ENCODE results near the gene TENT5A.
"Not testable (repeated sequence)": the region's sequence is repeated elsewhere in the genome, so short reads cannot be mapped to it uniquely, and the experiment has no call there.

Gene TENT5A

GRCh38 chr6:81783893-81784292, 31.4 kb upstream of the TENT5A start:
- H3K4me1 ChIP-seq: no peaks in the 10 kb centered on the region
- H3K4me2 ChIP-seq (ENCODE audit: low read length): no peak overlapping the region
- no peak overlapping the region for H3K27ac ChIP-seq
- H3K4me3 ChIP-seq (ENCODE audit: low read depth, low read length): no peak overlapping the region
- no peaks in the 10 kb centered on the region for H3K9me3 ChIP-seq (ENCODE audit: control insufficient read depth, low read length)
- no peak overlapping the region for H2AFZ ChIP-seq
- no peak overlapping the region for H3K9ac ChIP-seq
- no peaks in the 10 kb centered on the region for H3K27me3 ChIP-seq (ENCODE audit: control insufficient read depth, insufficient read depth, low read length)
- H3K36me3 ChIP-seq (ENCODE audit: control insufficient read depth, insufficient read depth, low read length): no peaks in the 10 kb centered on the region
- no peak for TF ChIP-seq CTCF (IDR thresholded peaks at IDR 0.05)
- no peaks in the 10 kb centered on the region for H3K79me2 ChIP-seq

DNA sequence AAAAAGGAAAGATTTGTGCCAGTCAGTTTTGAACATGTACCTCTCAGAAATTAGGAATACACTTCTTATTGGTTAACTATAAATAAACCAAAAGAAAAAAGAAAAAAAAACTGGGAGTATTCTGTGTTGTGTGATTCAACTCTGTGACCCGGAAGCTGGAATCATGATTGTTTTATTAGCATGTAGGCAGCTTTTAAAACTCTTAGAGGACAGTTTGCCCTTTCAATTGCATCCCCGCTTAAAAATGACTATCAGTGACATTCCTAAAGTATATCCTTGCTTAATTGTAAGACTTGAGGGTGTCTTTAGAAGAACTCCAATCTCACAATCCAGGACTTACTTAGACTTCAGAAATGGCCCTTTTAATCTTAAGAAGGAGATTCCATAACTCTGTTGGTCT, 29.1 kb upstream of the TENT5A start:
- H3K27ac ChIP-seq: no peak overlapping the region
- H3K79me2 ChIP-seq: no peaks in the 10 kb centered on the region
- H3K4me1 ChIP-seq: no peaks in the 10 kb centered on the region
- H3K27me3 ChIP-seq (ENCODE audit: control insufficient read depth, insufficient read depth, low read length): no peaks in the 10 kb centered on the region
- H3K9ac ChIP-seq: no peak overlapping the region
- H2AFZ ChIP-seq: no peak overlapping the region
- H3K4me2 ChIP-seq (ENCODE audit: low read length): no peak overlapping the region
- no peak for TF ChIP-seq CTCF (IDR thresholded peaks at IDR 0.05)
- H3K36me3 ChIP-seq (ENCODE audit: control insufficient read depth, insufficient read depth, low read length): no peaks in the 10 kb centered on the region
- H3K9me3 ChIP-seq (ENCODE audit: control insufficient read depth, low read length): no peaks in the 10 kb centered on the region
- no peak overlapping the region for H3K4me3 ChIP-seq (ENCODE audit: low read depth, low read length)

- H2AFZ ChIP-seq: no peak overlapping the region
- no peaks in the 10 kb centered on the region for H3K79me2 ChIP-seq
- H3K9ac ChIP-seq: no peak overlapping the region
- TF ChIP-seq CTCF (IDR thresholded peaks at IDR 0.05): no peak
- H3K9me3 ChIP-seq (ENCODE audit: control insufficient read depth, low read length): no peaks in the 10 kb centered on the region
- H3K4me3 ChIP-seq (ENCODE audit: low read depth, low read length): no peak overlapping the region
- H3K4me2 ChIP-seq (ENCODE audit: low read length): no peak overlapping the region
- H3K27me3 ChIP-seq (ENCODE audit: control insufficient read depth, insufficient read depth, low read length): no peaks in the 10 kb centered on the region
- H3K27ac ChIP-seq: no peak overlapping the region
- no peaks in the 10 kb centered on the region for H3K36me3 ChIP-seq (ENCODE audit: control insufficient read depth, insufficient read depth, low read length)
- no peaks in the 10 kb centered on the region for H3K4me1 ChIP-seq
Observed at GRCh38 chr6:81777586-81778268, 25.2 kb upstream of the TENT5A start.

DNA sequence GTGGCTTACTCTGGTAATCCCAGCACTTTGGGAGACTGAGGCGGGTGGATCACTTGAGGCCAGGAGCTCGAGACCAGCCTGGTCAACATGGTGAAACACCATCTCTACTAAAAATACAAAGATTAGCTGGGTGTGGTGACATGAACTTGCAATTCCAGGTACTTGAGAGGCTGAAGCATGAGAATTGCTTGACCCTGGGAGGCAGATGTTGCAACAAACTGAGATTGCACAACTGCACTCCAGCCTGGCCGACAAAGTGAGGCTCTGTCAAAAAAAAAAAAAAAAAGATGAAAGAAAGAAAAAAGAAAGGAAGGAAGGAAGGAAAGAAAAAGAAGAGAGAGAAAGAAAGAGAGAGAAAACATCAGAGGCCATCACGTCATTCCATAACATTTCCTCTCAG, 23.7 kb upstream of the TENT5A start:
- not testable (repeated sequence) for H3K4me3 ChIP-seq (ENCODE audit: low read depth, low read length); H3K9me3 ChIP-seq (ENCODE audit: control insufficient read depth, low read length); H3K9ac ChIP-seq; H3K4me1 ChIP-seq; H3K79me2 ChIP-seq; H2AFZ ChIP-seq; H3K36me3 ChIP-seq (ENCODE audit: control insufficient read depth, insufficient read depth, low read length); H3K4me2 ChIP-seq (ENCODE audit: low read length); H3K27me3 ChIP-seq (ENCODE audit: control insufficient read depth, insufficient read depth, low read length); H3K27ac ChIP-seq

- no peak overlapping the region for H3K4me3 ChIP-seq (ENCODE audit: low read depth, low read length)
- H3K27me3 ChIP-seq (ENCODE audit: control insufficient read depth, insufficient read depth, low read length): no peaks in the 10 kb centered on the region
- peaks cover 5% of the 10 kb centered on the region for H3K4me1 ChIP-seq
- TF ChIP-seq CTCF (IDR thresholded peaks at IDR 0.05): no peak
- no peaks in the 10 kb centered on the region for H3K9me3 ChIP-seq (ENCODE audit: control insufficient read depth, low read length)
- no peak overlapping the region for H3K27ac ChIP-seq
- H3K36me3 ChIP-seq (ENCODE audit: control insufficient read depth, insufficient read depth, low read length): no peaks in the 10 kb centered on the region
- no peaks in the 10 kb centered on the region for H3K79me2 ChIP-seq
- H3K4me2 ChIP-seq (ENCODE audit: low read length): no peak overlapping the region
- no peak overlapping the region for H3K9ac ChIP-seq
- H2AFZ ChIP-seq: no peak overlapping the region
Observed at GRCh38 chr6:81774542-81774941, 22.1 kb upstream of the TENT5A start.

Data from parathyroid adenoma (tissue), 2 donors.